Measurements from ENCODE around the gene IRF8.
A peak's percentile ranks its signal among the peaks of the same experiment; 100 is the strongest.
"Not testable (repeated sequence)": the region's sequence is repeated elsewhere in the genome, so short reads cannot be mapped to it uniquely, and the experiment has no call there.

Gene IRF8
- total RNA-seq = 0.18 to 106 (median 3.8) reads per million in 4 experiments

DNA sequence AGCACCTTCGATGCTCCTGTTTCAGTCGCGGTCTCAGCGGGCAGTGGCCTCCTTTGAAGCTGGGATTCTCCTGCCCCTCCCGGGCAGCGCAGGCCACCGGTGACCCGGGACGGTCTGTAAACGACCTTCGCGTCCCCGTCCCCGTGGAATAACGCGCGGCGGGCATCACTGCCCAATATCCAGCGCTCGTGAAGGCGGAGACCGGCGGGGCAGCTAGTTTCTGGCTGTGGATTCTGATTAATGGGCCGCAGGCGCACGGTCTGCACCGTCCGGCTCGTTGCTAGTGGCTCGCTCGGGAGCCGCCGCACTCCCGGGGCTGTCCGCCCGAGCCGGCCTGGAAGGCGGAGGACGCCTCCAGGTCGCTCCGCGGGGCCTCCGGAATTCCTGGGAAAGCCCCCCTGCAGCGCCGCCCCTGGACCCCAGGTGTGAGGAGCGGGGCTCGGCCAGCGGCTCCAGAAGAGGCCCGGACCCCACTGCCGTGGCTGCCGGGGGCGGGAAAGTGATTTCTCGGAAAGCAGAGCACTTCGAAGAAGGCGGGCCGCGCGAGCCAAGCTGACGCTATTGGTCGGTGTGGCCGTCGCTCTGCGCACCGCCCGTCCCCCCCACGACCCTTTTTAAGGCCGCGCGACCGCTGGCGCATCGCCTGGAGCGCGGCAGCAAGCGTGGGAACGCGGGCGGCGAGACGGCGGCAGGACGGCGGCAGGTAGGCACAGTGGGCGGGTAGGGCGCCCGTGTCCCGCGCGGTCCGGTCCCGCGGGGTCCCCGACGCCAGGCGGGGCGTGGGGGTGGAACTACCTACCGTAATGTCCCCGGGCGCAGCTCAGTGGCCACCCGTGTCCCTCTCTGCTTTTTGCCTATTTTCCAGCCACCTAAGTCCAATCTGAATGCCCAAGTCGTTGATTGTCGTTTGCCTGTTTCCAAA is at the start of gene IRF8:
TSS of gene IRF8 (plus strand) at position 642 of the 922 bp plus-strand sequence. CDS start 3,854 bp downstream, outside the sequence.
- DNase-seq = peak; percentile 68

DNA sequence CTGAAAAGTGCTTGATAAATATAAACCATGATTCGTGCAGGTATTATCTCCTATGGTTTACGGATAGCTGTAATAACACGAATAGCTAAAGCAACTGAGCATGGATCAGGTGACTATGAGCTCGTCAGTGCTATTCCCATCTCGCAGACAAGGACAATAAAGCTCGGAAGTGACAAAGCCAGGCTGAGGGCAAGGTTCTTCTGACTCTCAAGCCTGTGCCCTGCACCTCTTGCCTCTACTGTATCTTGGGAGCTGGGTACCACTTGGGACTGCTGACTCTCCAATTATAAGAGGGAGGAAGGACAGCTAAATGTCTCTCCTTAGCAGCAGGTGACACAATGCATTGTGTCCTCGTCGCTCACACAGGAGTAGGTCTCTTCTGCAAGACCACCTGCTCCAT is 49.6 kb upstream of the IRF8 start:
- DNase-seq = no peak

GRCh38 chr16:85850344-85850880 is 48.5 kb upstream of the IRF8 start:
- DNase-seq = no peak

- no peak for DNase-seq
Measured at GRCh38 chr16:85851034-85851785, 47.8 kb upstream of the IRF8 start.

DNA sequence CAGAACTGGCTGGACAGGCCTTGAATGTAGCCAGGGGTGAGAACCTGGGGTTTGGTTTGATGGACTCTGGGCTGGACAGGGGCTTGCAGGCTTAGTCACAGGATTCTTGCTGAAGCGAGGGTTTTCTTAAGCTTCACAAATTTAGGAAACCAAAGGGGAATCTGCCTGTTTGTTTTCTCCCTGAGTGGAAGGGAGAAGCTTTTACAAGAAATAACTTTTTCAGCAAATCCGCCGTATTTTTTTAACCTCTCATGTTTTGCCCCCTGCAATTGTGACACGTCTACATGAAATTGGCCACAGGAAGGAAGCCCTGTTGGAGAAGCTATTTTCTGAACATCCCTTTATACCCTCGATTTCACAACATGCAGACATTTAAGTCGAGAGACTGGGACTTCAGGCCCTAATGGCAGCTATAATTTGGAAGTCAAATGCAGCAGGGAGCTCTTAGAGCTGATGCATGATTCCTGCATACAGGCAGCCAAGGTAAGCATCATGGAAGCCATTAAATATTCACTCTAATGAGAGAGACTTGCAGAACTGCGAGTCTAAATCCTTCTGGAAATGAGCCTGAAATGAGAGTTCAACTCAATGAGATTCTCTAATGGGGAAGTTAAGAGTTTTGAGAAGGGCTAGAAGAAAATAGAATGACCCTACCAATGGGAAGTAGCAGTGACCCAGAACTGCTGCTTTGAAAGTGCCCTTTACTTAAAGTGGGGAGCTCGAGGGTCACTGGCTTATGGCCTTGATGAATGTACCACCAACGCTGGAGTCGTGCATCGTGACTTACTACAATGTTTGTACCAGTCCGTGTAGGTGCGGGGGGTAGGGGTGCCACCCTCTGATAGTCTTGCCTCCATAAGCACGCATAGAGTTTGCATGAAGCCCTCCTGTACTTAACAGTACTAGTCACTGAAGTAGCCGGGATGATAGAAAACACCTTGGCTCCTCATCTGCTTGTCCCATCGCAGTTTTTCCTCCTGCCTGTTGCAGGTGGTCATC is 45.1 kb upstream of the IRF8 start:
- no peak for DNase-seq

DNA sequence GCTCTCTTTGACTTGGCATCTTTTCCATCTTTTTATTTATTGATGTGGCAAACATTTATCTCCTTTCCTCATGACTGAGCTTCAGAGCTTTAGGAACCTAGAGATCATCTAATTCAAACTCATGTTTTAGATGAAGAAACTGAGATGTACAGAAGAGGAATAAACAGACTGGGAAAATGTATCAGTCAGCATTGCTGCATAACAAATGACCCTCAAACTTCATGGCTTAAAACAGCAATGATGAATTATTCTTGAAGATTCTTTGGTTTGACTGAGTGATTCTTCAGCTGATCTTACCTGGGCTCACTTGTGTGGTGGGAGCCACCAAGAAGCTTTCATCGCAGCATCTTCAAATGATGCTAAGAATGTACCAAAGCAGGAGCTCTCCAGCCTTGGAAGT is 44.0 kb upstream of the IRF8 start:
- DNase-seq = no peak

DNA sequence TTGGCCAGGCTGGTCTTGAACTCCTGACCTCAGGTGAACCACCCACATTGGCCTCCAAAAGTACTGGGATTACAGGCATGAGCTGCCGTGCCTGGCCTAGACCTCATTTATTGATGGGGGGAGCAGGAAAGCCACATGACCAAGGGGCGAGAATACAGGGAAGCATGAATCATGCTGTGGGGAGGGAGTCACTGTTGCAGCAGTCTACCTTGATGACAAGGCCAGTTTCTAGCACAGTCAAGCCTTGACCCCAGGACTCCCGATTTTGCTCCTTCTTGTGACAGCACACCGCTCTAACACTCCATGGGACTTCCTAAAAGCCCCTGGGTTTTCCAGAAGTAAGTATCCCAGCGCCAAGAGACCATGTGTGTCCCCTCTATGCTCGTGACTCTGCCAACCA is 42.9 kb upstream of the IRF8 start:
- no peak for DNase-seq

DNA sequence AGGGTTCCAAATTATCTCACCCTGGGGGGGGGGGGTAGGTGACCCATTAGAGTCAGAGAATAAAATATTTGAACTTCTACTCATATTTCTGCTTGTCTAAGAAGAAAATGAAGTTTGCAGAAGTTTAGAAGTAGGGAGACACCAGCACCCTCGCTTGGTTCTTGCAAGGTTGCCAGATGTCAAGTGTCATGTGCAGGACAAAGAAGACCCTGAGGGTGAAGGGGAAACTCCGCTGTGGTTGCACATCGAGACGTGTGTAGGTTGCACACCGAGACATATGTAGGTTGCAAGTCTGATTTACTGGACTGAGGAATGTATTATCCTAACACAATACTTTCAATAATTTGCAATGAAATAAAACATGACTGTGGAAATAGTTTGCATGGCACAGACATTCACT is 42.4 kb upstream of the IRF8 start:
- no peak for DNase-seq

DNA sequence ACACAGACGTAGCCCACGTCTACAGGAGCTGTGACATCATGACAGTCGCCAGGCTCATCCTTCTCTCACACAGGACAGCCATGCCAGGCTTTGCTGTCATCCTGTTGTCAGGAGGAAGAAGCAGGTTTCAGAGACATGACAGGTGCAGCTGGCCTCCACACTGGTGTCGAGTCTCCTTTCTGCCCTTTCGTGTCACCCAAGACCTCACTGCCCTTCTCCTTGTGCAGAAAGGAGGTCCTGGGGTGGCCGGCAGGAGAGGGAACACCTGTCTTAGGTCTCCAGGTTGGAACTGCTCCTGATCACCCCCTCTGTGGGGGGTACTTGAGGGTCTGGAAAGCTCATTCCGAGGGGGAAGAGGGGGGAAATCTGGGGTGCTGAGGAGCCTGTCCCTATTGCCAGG is 41.6 kb upstream of the IRF8 start:
- no peak for DNase-seq

DNA sequence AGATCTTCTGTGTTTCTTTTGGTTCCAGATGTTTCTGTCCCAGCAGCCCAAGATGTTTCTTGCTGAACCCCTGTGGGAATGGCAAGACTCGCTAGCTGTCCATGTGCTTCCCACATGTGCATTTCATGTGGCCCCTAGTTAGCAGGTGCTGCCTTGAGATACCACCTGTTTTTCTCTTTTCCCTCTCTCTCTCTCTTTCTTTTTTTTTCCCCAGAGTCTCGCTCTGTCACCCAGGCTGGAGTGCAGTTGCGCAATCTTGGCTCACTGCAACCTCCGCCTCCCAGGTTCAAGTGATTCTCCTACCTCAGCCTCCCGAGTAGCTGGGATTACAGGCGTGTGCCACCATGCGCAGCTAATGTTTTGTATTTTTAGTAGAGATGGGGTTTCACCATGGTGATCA is 40.4 kb upstream of the IRF8 start:
- not testable (repeated sequence) for DNase-seq

- DNase-seq = no peak
Measured at GRCh38 chr16:85858984-85859817, 39.8 kb upstream of the IRF8 start.

GRCh38 chr16:85859818-85860125 is 39.2 kb upstream of the IRF8 start:
- no peak for DNase-seq

- DNase-seq = no peak
Measured at GRCh38 chr16:85860413-85861094, 38.4 kb upstream of the IRF8 start.

DNA sequence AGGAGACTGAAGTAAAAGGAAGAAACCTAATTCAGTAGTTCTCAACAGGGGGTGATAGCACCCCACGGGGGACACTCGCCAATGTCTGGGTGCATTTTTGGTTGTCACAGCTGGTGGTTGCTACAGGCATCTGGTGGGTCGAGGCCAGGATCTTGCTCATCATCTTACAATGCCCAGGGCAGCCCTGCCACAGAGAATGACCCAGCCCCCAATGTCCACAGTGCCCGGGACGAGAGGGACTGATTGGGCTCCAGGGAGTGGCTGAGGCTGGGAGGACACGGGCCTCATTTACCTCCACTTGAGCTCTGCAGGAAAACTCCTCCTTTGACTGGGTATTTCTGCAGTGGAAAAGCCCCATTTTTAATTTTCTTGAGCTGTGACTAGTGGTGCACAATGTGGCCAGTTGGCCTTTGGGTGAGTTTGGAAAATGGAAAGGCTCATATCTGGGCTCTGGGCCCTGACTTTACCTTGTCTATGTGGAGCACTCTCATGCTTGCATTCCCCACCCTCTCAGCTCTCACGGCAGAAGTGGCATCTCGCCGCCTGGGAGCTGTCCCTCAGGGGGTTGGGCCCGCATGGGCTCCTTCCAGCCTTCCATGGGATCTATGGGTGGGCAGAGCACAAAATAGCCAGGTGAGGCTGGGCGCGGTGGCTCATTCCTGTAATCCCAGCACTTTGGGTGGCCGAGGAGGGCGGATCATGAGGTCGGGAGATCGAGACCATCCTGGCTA is 37.7 kb upstream of the IRF8 start:
- DNase-seq = no peak

GRCh38 chr16:85862476-85863383 is 36.2 kb upstream of the IRF8 start:
- no peak for DNase-seq

DNA sequence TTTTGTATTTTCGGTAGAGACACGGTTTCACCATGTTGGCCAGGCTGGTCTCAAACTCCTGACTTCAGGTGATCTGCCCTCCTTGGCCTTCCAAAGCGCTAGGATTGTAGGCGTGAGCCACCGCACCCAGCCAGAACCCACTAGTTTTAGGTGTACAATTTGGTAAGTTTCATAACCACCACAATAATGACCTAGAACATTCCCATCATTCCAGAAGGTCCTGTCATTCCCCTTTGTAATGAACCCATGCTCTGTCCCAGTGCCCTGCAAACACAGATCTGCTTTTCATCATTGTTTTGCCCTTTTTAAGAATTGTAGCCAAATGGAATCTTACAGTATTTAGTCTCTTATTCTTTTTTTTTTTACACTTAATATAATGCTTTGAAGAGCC is 35.6 kb upstream of the IRF8 start:
- no peak for DNase-seq

DNA sequence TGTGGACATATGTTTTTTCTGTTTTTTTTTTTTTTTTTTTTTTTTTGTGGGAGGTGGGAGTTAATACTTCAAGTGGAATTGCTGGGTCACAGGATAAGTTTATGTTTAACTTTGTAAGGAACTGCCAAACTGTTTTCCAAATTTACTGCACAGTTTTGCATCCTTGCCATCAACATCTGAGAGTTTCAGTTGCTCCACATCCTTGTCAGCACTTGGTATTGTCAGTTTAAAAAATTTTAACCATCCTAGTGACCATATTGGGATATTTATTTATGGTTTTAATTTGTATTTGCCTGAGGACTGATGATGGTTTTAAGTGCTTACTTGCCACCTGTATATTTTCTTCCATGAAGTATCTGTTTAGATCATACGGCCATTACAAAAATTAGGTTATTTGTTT is 34.0 kb upstream of the IRF8 start:
- DNase-seq = no peak

GRCh38 chr16:85867189-85867588 is 31.8 kb upstream of the IRF8 start:
- DNase-seq = no peak

DNA sequence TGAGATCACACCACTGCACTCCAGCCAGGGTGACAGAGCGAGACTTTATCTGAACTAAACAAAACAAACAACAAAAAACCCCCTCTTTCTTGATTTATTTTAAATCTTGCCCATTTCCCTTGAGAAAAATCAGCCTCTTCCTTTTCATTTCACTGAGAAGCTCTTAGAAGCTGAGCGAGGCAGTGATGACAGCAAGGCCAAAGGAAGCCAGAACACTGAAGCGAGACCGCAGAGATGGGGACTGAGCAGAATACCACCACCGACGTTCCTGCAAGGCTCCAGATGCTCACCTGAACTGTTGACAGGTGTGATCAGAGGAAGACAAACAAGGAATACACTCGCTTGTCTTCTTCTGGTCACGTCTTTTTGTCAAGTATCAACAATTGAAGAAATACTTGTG is 30.5 kb upstream of the IRF8 start:
- no peak for DNase-seq

Data from effector CD8-positive, alpha-beta T cell (primary cell).